Measurements from ENCODE around the gene CACNA1G. TPM values are rescaled to one million over a fixed set of nuclear protein-coding genes. Genes with fewer than 3 reads are reported as not detected.
A peak's percentile ranks its signal among the peaks of the same experiment; 100 is the strongest.

The CACNA1G gene
- total RNA-seq, 4 donors from 2014 or later: 0.15 to 0.94 (median 0.16) TPM; not detected in 1

DNA sequence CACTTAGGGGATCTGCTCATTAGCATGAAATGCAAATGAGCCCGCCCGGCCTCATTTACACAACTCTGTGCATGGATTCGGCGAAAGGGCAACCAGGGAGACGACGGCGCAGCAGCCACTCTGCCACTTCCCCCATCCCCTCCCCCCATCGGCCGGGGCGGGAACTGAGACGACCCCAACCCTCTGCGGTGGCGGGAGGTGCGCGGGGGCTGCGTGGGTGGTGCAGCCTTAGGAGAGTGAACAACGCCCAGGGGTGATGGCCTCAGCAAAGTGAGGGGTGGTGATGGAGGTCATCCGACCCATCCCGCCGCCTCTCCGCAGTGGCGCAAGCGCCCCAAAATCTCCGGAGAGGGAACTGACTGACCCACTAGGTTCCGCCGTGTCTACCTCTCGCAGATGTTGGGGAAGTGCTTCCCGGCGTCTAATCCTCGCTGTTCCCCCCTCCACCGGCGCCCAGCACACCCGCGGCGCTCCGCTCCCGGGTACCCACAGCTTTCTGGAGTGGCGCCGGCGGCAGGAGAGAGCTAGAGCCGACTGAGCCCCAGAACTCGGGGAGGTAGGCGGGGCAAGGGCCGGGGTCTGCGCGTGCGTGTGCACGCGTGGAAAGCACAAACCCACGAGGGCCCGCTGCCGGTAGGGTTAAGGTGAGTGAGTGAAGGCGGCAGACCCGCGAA is 1.4 kb upstream of the CACNA1G start:
- 0% methylated on average over 1 to 3 of the region's 55 CpGs for WGBS, 2 donors (ENCODE audit: low coverage in 1 of 2)
- peaks cover 5 to 54% (median 32%) of the 10 kb centered on the region in 3 donors for H3K4me1 ChIP-seq

DNA sequence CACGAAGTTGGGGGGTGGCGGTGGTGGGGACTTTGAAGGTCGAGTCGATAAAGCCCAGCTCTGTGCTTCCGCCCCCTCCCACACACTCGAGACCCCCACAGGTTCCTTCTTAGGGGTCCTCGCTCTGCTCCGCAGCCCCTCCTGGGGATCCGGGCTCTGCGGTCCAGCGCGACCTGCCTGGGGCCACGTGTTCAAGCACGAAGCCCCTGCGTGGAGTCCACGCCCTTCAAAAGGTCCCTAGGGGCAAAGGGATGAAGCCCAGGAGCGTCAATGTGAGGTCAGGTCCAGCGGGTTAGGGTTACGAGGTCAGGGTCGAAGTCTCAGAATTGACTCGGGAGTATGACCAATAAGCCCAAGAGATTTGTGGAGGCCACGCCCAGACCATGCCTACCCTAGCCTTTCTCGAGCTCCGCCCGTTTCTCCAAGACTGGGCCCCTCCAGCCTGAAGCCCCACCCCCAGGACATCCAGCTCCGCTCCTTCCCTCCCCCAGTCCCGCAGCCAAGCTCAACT is 786 bp upstream of the CACNA1G start:
- Histone ChIP-seq H3K36me3 (peaks cover 0 to 20% of the 10 kb centered on the region in 2 donors), H3K4me1 (peaks cover 5 to 58% (median 37%) of the 10 kb centered on the region in 3 donors), H3K4me3 (peak overlapping the region; percentile 21 to 65), H3K27me3 (peaks cover 89% of the 10 kb centered on the region), H3K27ac (peak overlapping the region in 1 of 4 donors; percentile 30), H3K9me3 (no peaks in the 10 kb centered on the region)
- ATAC-seq: peak; percentile 48
- WGBS, 2 donors (ENCODE audit: low coverage in 1 of 2): 0% methylated on average over 4 of the region's 27 CpGs; no CpG with 5 or more reads in 1 of the 2 donors
- no peak for TF ChIP-seq POLR2A (IDR thresholded peaks at IDR 0.05)
- TF ChIP-seq, protein P1, sequence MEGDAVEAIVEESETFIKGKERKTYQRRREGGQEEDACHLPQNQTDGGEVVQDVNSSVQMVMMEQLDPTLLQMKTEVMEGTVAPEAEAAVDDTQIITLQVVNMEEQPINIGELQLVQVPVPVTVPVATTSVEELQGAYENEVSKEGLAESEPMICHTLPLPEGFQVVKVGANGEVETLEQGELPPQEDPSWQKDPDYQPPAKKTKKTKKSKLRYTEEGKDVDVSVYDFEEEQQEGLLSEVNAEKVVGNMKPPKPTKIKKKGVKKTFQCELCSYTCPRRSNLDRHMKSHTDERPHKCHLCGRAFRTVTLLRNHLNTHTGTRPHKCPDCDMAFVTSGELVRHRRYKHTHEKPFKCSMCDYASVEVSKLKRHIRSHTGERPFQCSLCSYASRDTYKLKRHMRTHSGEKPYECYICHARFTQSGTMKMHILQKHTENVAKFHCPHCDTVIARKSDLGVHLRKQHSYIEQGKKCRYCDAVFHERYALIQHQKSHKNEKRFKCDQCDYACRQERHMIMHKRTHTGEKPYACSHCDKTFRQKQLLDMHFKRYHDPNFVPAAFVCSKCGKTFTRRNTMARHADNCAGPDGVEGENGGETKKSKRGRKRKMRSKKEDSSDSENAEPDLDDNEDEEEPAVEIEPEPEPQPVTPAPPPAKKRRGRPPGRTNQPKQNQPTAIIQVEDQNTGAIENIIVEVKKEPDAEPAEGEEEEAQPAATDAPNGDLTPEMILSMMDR (IDR thresholded peaks at IDR 0.05): no peak
- no peak for TF ChIP-seq EP300 (IDR thresholded peaks at IDR 0.05)
- no peak for TF ChIP-seq POLR2AphosphoS5 (IDR thresholded peaks at IDR 0.05)

More for the DNA sequence above, 1.4 kb upstream of the CACNA1G start:
- peak overlapping the region in 1 of 2 donors; percentile 65 for H3K4me3 ChIP-seq
- no peak overlapping the region for H3K27ac ChIP-seq
- no peak for ATAC-seq
- H3K9me3 ChIP-seq: no peaks in the 10 kb centered on the region
- TF ChIP-seq, protein P1 (IDR thresholded peaks at IDR 0.05): no peak
- TF ChIP-seq POLR2AphosphoS5 (IDR thresholded peaks at IDR 0.05) (no peak), EP300 (IDR thresholded peaks at IDR 0.05) (no peak), POLR2A (IDR thresholded peaks at IDR 0.05) (no peak)
- peaks cover 82% of the 10 kb centered on the region for H3K27me3 ChIP-seq
- peaks cover 0 to 27% of the 10 kb centered on the region in 2 donors for H3K36me3 ChIP-seq

- TF ChIP-seq, protein P1 (IDR thresholded peaks at IDR 0.05): no peak
- TF ChIP-seq EP300 (IDR thresholded peaks at IDR 0.05) (no peak), POLR2AphosphoS5 (IDR thresholded peaks at IDR 0.05) (no peak), POLR2A (IDR thresholded peaks at IDR 0.05) (no peak)
- peak overlapping the region in 1 of 4 donors; percentile 27 for H3K27ac ChIP-seq
- no peak for ATAC-seq
- peaks cover 96% of the 10 kb centered on the region for H3K27me3 ChIP-seq
- H3K36me3 ChIP-seq: peaks cover 0 to 6% of the 10 kb centered on the region in 2 donors
- H3K9me3 ChIP-seq: no peaks in the 10 kb centered on the region
- peaks cover 5 to 70% (median 44%) of the 10 kb centered on the region in 3 donors for H3K4me1 ChIP-seq
- WGBS, 2 donors (ENCODE audit: low coverage in 1 of 2): no CpG with 5 or more reads among the region's 88 CpGs
- peak overlapping the region; percentile 21 to 65 for H3K4me3 ChIP-seq
Measured at GRCh38 chr17:50560931-50561745, 623 bp downstream of the CACNA1G start.

DNA sequence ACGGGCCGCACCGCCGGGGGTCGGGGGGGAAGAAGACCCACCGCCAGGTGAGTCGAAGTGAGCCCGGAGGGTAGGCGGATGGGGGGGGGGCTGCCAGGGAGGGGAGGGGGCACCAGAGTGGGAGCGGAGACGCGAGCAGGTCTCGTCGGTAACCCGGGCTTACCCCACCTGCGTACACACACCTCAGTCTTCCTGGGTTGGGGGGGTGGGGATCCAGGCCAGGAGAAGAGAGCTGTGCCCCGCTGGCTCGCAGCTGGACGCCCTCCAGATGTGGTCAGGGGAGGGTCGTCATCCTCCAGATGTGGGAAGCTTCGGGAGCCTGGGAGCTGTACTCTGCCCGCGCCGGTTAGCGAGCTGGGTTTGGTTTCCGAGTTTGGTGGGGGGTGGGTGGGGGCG is 1.2 kb downstream of the CACNA1G start:
- H3K36me3 ChIP-seq: peaks cover 0 to under 1% of the 10 kb centered on the region in 2 donors
- H3K27me3 ChIP-seq: peaks cover 96% of the 10 kb centered on the region
- H3K27ac ChIP-seq: no peak overlapping the region
- WGBS, 2 donors (ENCODE audit: low coverage in 1 of 2): no CpG with 5 or more reads among the region's 27 CpGs
- H3K9me3 ChIP-seq: no peaks in the 10 kb centered on the region
- TF ChIP-seq EP300 (IDR thresholded peaks at IDR 0.05) (no peak), POLR2AphosphoS5 (IDR thresholded peaks at IDR 0.05) (no peak), POLR2A (IDR thresholded peaks at IDR 0.05) (no peak)
- TF ChIP-seq, protein P1 (IDR thresholded peaks at IDR 0.05): no peak
- peaks cover 5 to 69% (median 44%) of the 10 kb centered on the region in 3 donors for H3K4me1 ChIP-seq
- no peak for ATAC-seq
- peak overlapping the region in 1 of 2 donors; percentile 65 for H3K4me3 ChIP-seq

Measured in gastroesophageal sphincter (tissue), 4 donors.